GM13977 (cell line): Measurements from ENCODE around the gene WDFY4.

Experiments used
- DNase-seq: peaks from one replicate; pipeline ENCODE4 v3.0.0; 2012; ENCODE audit warnings: low spot score
- CTCF ChIP-seq: IDR thresholded peaks from 2 replicates; pipeline ENCODE4 v1.5.1; 2012; ENCODE audit warnings: mild to moderate bottlenecking, control low read depth; ENCODE audit not compliant: insufficient read depth; ENCODE audit errors: extremely low read depth, missing control alignments
- in situ Hi-C: fragments of 300-500 bp; cut with MboI; formaldehyde crosslinking; loops from one replicate; pipeline ENCODE4 v1.12.0; 2022; ENCODE audit warnings: low sequenced_read_pairs, low pct_unique_long_range_greater_than_20kb, mixed read lengths, inconsistent platforms; ENCODE audit not compliant: unreplicated experiment

The WDFY4 gene

GRCh38 chr10:48696535-48696873 is 11.8 kb downstream of the WDFY4 start:
- in situ Hi-C loops: no loop called here
- TF ChIP-seq CTCF: no peak
- DNase-seq: no peak

- in situ Hi-C loops: no loop called here
- no peak for DNase-seq
- no peak for TF ChIP-seq CTCF
Observed at GRCh38 chr10:48697091-48697490, 12.4 kb downstream of the WDFY4 start.

DNA sequence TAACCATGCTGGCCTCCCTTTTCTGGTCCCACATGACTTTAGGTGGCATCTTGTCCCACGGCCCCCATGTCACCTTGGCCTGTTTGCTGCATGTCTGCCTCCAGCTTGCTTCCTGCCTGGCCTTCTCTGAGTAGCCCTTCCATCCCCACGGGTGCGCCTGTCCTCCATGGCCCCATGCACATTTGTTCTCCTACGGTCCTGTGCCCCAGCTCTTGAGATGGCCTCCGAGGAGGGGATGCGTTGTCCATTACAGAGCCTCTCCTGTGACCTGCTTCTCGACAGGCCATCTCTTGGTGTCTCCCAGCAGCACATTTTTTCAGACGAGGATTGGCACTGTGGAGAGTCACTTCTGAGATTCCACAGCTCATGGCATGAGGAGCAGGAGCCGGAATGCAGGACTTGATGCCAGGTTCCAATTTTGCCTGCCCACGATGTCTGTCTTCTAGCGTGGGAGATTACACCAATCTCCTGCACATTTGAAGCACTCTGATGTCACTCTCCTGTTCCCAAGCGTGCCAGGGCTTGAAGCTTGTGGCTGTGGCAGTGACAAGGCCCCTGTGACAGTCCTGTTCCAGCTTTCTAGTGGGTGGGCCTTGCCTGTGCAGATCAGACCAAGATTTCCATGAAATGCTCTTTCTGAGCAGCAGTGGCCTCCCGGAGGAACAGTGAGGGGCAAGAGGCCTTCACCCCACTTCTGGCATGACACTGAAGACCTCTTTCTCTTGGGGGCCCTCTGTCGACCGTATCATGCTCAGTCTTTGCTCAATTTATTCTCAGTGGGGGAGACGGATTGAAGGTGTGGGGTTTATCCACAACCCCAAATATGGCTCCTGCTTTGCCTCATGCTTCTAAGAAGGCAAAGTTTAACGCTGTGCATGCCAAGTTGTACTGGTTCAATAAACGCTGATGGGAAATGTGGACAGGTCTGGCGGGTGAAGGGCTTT is 13.4 kb downstream of the WDFY4 start:
- in situ Hi-C loops: no loop called here
- no peak for DNase-seq

DNA sequence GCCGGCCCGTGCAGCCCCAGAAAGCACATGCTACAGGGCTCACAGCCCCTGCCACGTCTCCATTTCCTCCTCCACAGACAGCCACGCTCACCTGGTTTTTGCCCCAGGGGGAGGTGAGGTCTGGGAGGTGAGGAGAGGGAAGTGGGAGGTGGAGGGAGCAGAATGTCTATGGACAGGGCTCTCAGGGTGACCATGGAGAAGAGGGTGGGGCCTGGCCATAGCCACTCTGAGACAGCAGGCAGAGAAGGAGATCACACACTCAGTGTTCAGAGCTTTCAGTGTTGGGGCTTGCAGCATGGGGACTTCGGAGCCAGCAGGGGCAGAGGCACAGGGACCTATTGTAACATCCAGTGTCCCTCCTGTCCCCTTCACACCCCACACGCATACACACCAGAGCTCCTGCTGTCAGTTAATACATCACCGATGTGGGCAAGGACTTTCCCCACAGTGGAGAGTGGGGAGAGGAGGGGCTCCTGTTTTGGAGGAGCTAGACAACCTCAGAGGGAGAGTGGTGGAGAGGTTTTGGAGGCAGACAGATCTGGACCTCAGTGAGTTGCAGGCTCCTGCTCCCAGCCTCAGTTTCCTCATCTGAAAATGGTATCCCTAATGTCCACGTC is 14.4 kb downstream of the WDFY4 start:
- DNase-seq: no peak
- no peak for TF ChIP-seq CTCF
- in situ Hi-C loops: no loop called here

More for the DNA sequence above, 13.4 kb downstream of the WDFY4 start:
- peak; percentile 26 for TF ChIP-seq CTCF

GRCh38 chr10:48700071-48700470 is 15.4 kb downstream of the WDFY4 start:
- in situ Hi-C loops: no loop called here
- DNase-seq: no peak
- no peak for TF ChIP-seq CTCF

GRCh38 chr10:48700493-48700892 is 15.8 kb downstream of the WDFY4 start:
- no peak for TF ChIP-seq CTCF
- in situ Hi-C loops: no loop called here
- no peak for DNase-seq
